Transverse colon (tissue), 4 donors: Measurements from ENCODE around the gene VTA1. TPM values are rescaled to one million over a fixed set of nuclear protein-coding genes. Genes with fewer than 3 reads are reported as not detected.

Experiments
- DNase-seq: peaks from one replicate; pipeline ENCODE4 v3.0.0-alpha.2; 2019
- H3K27ac ChIP-seq, 4 donors: fragments of 200-600 bp; sonication (generic); 2 replicates each; pipeline ENCODE4 v1.5.1; 2016 to 2018; ENCODE audit warnings: inconsistent platforms in 4 of 4
- H3K27me3 ChIP-seq: fragments of 200-600 bp; sonication (generic); 2 replicates; pipeline ENCODE4 v1.5.1; 2017; ENCODE audit warnings: inconsistent platforms
- H3K36me3 ChIP-seq, 4 donors: fragments of 200-600 bp; sonication (generic); 2 replicates each; pipeline ENCODE4 v1.5.1; 2017 to 2019; ENCODE audit warnings: inconsistent platforms in 4 of 4
- H3K4me1 ChIP-seq, 4 donors: fragments of 200-600 bp; sonication (generic); 2 replicates each; pipeline ENCODE4 v1.5.1; 2017 to 2020; ENCODE audit warnings: inconsistent platforms in 4 of 4
- H3K4me3 ChIP-seq, 4 donors: fragments of 200-600 bp; sonication (generic); 1 replicate in 1 of 4; 2 replicates in 3 of 4; pipeline versions ENCODE4 v1.5.1 to v1.6.1; 2017 to 2019; ENCODE audit warnings: inconsistent platforms in 4 of 4
- H3K9me3 ChIP-seq, 2 donors: fragments of 200-600 bp; sonication (generic); 2 replicates each; pipeline ENCODE4 v1.5.1; 2017 to 2019; ENCODE audit warnings: inconsistent platforms in 2 of 2
- EP300 ChIP-seq: sonication (generic); formaldehyde crosslinking; IDR thresholded peaks from one replicate; pipeline ENCODE4 v1.6.1; 2017; ENCODE audit warnings: antibody characterized with exemption, low read depth
- POLR2A ChIP-seq: fragments of 450-650 bp; IDR thresholded peaks from one replicate; pipeline ENCODE4 v1.6.1; 2016; ENCODE audit warnings: antibody characterized with exemption, mild to moderate bottlenecking, moderate library complexity
- POLR2AphosphoS5 ChIP-seq, 3 donors: sonication (generic); formaldehyde crosslinking; IDR thresholded peaks; one replicate each; pipeline ENCODE4 v1.6.1; 2016; ENCODE audit warnings: antibody characterized with exemption in 3 of 3
- WGBS, 2 donors: methylation state at CpG; one replicate each; pipeline ENCODE4 v1.1.5; 2018; ENCODE audit warnings: low coverage in 1 of 2; 5-methylcytosine and 5-hydroxymethylcytosine counted together
- in situ Hi-C, 4 donors: fragments of 200-750 bp; cut with MboI; loops; one replicate each; pipeline versions ENCODE4 v1.15.0 to v1.15.1; 2017; ENCODE audit warnings: low sequenced_read_pairs in 3 of 4, low pct_ligation_motif_present in 1 of 4, low pct_unique_long_range_greater_than_20kb in 1 of 4
- intact Hi-C: fragments of 100-400 bp; cut with DNase I; formaldehyde crosslinking; loops from one replicate; pipeline ENCODE4 v1.15.1; 2023; ENCODE audit warnings: low total_unique reads
- total RNA-seq, 4 donors: library from RNA; depleted of rRNA; stranded (reverse); fragments of >200 nt; gene quantifications; one replicate each; pipeline ENCODE4 v1.1.0, GENCODE V29; 2016
- TF ChIP-seq, protein P1 (sequence below), 5 experiments: fragments of 200-600 bp in 3 of 5; fragments of 450-650 bp in 2 of 5; sonication (generic) in 3 of 5; IDR thresholded peaks; 1 replicate in 2 of 5; 2 replicates in 3 of 5; pipeline ENCODE4 v1.5.1; 2016 to 2017; ENCODE audit warnings: antibody characterized with exemption in 5 of 5, inconsistent platforms in 3 of 5, mild to moderate bottlenecking in 2 of 5, moderate library complexity in 1 of 5

The VTA1 gene
- total RNA-seq, 4 donors from 2014 or later, result 10.5 to 52.6 (median 37.2) TPM

DNA sequence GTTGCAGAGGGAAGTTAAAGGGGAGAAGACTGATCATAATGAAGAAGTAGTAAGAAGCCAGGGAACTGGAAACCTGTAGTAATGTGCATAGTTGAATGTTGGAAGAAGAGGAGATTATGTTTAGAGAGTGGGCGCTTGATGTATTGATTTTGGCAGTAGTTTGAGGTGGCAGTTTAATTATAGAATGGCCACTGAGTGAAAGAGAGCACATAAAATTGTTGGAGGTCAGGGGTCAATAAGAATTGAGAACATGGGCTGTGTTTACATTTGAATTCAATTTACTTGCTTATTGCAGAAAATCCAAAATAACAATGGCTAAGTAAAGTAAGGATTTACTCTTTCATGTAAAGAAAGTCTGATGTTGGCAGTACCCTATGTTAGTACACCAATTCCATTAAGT, 15.7 kb downstream of the VTA1 start:
- TF ChIP-seq POLR2AphosphoS5 (IDR thresholded peaks at IDR 0.05), result no peak
- no peak for TF ChIP-seq POLR2A
- no peak for TF ChIP-seq EP300
- TF ChIP-seq, protein P1, sequence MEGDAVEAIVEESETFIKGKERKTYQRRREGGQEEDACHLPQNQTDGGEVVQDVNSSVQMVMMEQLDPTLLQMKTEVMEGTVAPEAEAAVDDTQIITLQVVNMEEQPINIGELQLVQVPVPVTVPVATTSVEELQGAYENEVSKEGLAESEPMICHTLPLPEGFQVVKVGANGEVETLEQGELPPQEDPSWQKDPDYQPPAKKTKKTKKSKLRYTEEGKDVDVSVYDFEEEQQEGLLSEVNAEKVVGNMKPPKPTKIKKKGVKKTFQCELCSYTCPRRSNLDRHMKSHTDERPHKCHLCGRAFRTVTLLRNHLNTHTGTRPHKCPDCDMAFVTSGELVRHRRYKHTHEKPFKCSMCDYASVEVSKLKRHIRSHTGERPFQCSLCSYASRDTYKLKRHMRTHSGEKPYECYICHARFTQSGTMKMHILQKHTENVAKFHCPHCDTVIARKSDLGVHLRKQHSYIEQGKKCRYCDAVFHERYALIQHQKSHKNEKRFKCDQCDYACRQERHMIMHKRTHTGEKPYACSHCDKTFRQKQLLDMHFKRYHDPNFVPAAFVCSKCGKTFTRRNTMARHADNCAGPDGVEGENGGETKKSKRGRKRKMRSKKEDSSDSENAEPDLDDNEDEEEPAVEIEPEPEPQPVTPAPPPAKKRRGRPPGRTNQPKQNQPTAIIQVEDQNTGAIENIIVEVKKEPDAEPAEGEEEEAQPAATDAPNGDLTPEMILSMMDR (IDR thresholded peaks at IDR 0.05), result no peak
- H3K36me3 ChIP-seq, result peaks cover 0 to 12% (median 2%) of the 10 kb centered on the region in 4 donors
- H3K4me1 ChIP-seq, result peaks cover 0 to 15% (median 0%) of the 10 kb centered on the region in 4 donors
- WGBS, 2 donors, result 69 to 79% methylated on average over 1 of the region's 1 CpG
- DNase-seq, result no peak
- H3K27ac ChIP-seq, result no peak overlapping the region
- no peak overlapping the region for H3K4me3 ChIP-seq
- in situ Hi-C loops, result loop anchor here in 3 of 4 donors (25.0 kb wide), 1 partner anchor 225 kb away; no protein-coding TSS in a partner anchor
- H3K9me3 ChIP-seq, result no peaks in the 10 kb centered on the region
- intact Hi-C loops, result no loop called here
- H3K27me3 ChIP-seq, result no peaks in the 10 kb centered on the region

DNA sequence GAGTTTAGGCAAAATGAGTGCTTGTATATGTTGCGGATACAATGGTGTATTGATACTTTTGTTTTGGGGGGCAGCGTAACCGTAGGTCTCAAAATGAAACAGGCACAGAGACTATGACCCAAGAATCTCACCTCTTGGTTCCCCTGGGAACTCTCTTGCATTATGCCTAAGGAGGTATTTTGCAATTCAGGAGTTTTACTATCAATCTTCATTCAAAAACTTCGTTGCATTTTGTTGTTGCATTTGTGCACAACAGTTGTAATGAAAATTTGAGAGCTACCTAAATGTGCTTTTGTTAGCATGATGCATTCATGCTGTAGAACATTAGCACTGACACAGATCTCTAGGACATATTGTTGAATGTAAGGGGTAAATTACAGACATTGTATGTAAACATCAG, 18.2 kb downstream of the VTA1 start:
- peaks cover 0 to 14% (median 0%) of the 10 kb centered on the region in 4 donors for H3K4me1 ChIP-seq
- H3K27ac ChIP-seq, result no peak overlapping the region
- TF ChIP-seq, protein P1 (IDR thresholded peaks at IDR 0.05), result no peak
- TF ChIP-seq POLR2A, result no peak
- TF ChIP-seq EP300, result no peak
- no peak for TF ChIP-seq POLR2AphosphoS5 (IDR thresholded peaks at IDR 0.05)
- H3K9me3 ChIP-seq, result no peaks in the 10 kb centered on the region
- no peak overlapping the region for H3K4me3 ChIP-seq
- H3K27me3 ChIP-seq, result no peaks in the 10 kb centered on the region
- in situ Hi-C loops (loop anchor here in 3 of 4 donors (25.0 kb wide), 1 partner anchor 222 kb away; no protein-coding TSS in a partner anchor), intact Hi-C loops (no loop called here)
- no peak for DNase-seq
- WGBS, 2 donors, result 85 to 91% methylated on average over 4 of the region's 4 CpGs
- H3K36me3 ChIP-seq, result peaks cover 0 to 25% (median 5%) of the 10 kb centered on the region in 4 donors

DNA sequence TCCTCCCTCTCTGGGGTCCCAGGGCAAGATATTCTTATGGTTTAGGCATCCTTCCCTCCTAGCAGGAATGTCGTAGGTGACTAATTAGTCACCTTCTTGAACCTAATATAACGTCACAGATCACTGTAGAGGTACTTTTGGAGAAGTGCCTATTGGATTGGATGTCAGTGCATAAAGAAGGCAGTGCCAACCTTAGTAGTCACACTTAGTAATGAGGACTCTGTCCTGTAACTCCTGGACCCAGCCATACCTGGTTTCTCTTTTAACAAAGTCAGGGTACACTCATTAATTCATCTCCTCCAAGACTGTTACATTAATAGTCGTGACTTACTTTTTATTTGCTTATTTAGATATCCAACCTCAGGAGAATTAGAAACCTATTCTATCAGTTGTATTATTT, 20.0 kb downstream of the VTA1 start:
- 73 to 86% methylated on average over 3 of the region's 3 CpGs for WGBS, 2 donors
- DNase-seq, result no peak
- no peaks in the 10 kb centered on the region for H3K9me3 ChIP-seq
- H3K4me1 ChIP-seq, result peaks cover 0 to 13% (median 0%) of the 10 kb centered on the region in 4 donors
- H3K36me3 ChIP-seq, result peaks cover 0 to 36% (median 10%) of the 10 kb centered on the region in 4 donors
- intact Hi-C loops (no loop called here), in situ Hi-C loops (loop anchor here in 3 of 4 donors (25.0 kb wide), 1 partner anchor 220 kb away; no protein-coding TSS in a partner anchor)
- TF ChIP-seq, protein P1 (IDR thresholded peaks at IDR 0.05), result no peak
- TF ChIP-seq POLR2A (no peak), EP300 (no peak), POLR2AphosphoS5 (IDR thresholded peaks at IDR 0.05) (no peak)
- no peak overlapping the region for H3K27ac ChIP-seq
- H3K27me3 ChIP-seq, result no peaks in the 10 kb centered on the region
- no peak overlapping the region for H3K4me3 ChIP-seq

DNA sequence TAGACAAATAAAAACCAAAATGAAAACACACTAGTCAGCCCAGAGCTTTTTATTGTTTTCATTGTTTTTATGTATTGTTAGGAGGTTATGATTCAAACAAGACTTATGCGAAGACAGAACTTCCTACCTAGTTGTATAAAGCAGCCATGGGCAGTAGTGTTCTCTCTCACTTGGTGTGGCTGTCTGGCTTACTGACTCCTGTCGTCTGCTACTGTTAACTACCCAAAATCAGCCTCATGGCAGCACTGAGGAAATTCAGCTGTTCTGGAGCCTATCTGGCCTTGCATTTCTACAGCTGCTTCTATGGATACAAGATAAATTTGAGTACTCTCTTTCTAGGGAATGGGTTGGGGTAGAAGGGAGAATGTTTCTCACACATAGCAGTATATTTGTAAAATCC, 20.4 kb downstream of the VTA1 start:
- intact Hi-C loops, result no loop called here
- H3K4me1 ChIP-seq, result peaks cover 0 to 13% (median 0%) of the 10 kb centered on the region in 4 donors
- no peaks in the 10 kb centered on the region for H3K9me3 ChIP-seq
- 67 to 80% methylated on average over 1 to 2 of the region's 2 CpGs for WGBS, 2 donors
- no peak for DNase-seq
- no peak overlapping the region for H3K4me3 ChIP-seq
- no peaks in the 10 kb centered on the region for H3K27me3 ChIP-seq
- in situ Hi-C loops, result loop anchor here in 3 of 4 donors (25.0 kb wide), 1 partner anchor 220 kb away; no protein-coding TSS in a partner anchor
- peaks cover 0 to 38% (median 12%) of the 10 kb centered on the region in 4 donors for H3K36me3 ChIP-seq
- no peak overlapping the region for H3K27ac ChIP-seq
- no peak for TF ChIP-seq EP300
- no peak for TF ChIP-seq POLR2A
- TF ChIP-seq POLR2AphosphoS5 (IDR thresholded peaks at IDR 0.05), result no peak
- TF ChIP-seq, protein P1 (IDR thresholded peaks at IDR 0.05), result no peak
